HEK293 (cell line): ENCODE results near the gene PHKA2.

ENCODE experiments used
- CTCF ChIA-PET: fragments of 350-600 bp; formaldehyde crosslinking; extraction: SDS; loops from one replicate; lab custom pipeline; 2021; ENCODE audit warnings: antibody characterized with exemption; lab: Yijun Ruan, JAX
- POLR2A ChIA-PET: fragments of 300-600 bp; formaldehyde crosslinking; extraction: SDS; loops from one replicate; lab custom pipeline; 2020; ENCODE audit warnings: antibody characterized with exemption, inconsistent platforms; lab: Yijun Ruan, JAX
- H3K27ac ChIP-seq: fragments of 200-500 bp; sonication (Bioruptor generic); 2 replicates; pipeline ENCODE4 v1.5.1; 2014; ENCODE audit warnings: low read depth, low read length, control low read depth, inconsistent platforms; ENCODE audit errors: extremely low read depth
- H3K36me3 ChIP-seq, 2 experiments: fragments of 200-500 bp in 1 of 2; sonication (Bioruptor generic) in 1 of 2; 1 replicate in 1 of 2; 2 replicates in 1 of 2; pipeline ENCODE4 v1.5.1; 2014 to 2017; ENCODE audit warnings: inconsistent platforms in 2 of 2, low read length in 2 of 2; ENCODE audit not compliant: control insufficient read depth in 2 of 2, insufficient read depth in 1 of 2
- H3K4me1 ChIP-seq: fragments of 200-500 bp; sonication (Bioruptor generic); 2 replicates; pipeline ENCODE4 v1.5.1; 2014; ENCODE audit warnings: mild to moderate bottlenecking, low read length, inconsistent platforms; ENCODE audit not compliant: control insufficient read depth, insufficient read depth
- H3K4me3 ChIP-seq: 2 replicates; pipeline ENCODE4 v1.5.1; 2011; ENCODE audit warnings: low read depth, mild to moderate bottlenecking, control low read depth, low read length, moderate library complexity
- H3K9me3 ChIP-seq: fragments of 200-500 bp; sonication (Bioruptor generic); 2 replicates; pipeline ENCODE4 v1.5.1; 2014; ENCODE audit warnings: low read depth, low read length, inconsistent platforms; ENCODE audit not compliant: control insufficient read depth, insufficient read depth
- ATF2 ChIP-seq: fragments of 450-650 bp; formaldehyde crosslinking; IDR thresholded peaks from 2 replicates; pipeline ENCODE4 v1.5.1; 2016; ENCODE audit warnings: missing biosample characterization, missing genetic modification characterization, low read depth
- BCL11A ChIP-seq: fragments of 450-650 bp; formaldehyde crosslinking; IDR thresholded peaks from 2 replicates; pipeline ENCODE4 v1.5.1; 2016; ENCODE audit warnings: low read depth, missing biosample characterization, missing genetic modification characterization
- ELK4 ChIP-seq: IDR thresholded peaks from 2 replicates; pipeline ENCODE4 v1.6.1; 2011; ENCODE audit warnings: mild to moderate bottlenecking, low read depth, low read length, borderline replicate concordance
- GLI4 ChIP-seq: fragments of 450-650 bp; formaldehyde crosslinking; IDR thresholded peaks from 2 replicates; pipeline ENCODE4 v1.5.1; 2016; ENCODE audit warnings: missing biosample characterization, missing genetic modification characterization
- HOXA7 ChIP-seq: sonication (generic); formaldehyde crosslinking; IDR thresholded peaks from 2 replicates; pipeline ENCODE4 v1.8.1; 2022; ENCODE audit warnings: missing genetic modification reagents, borderline replicate concordance
- HOXC10 ChIP-seq: sonication (generic); formaldehyde crosslinking; IDR thresholded peaks from 2 replicates; pipeline ENCODE4 v1.8.1; 2023; ENCODE audit warnings: mild to moderate bottlenecking, missing genetic modification reagents
- KLF17 ChIP-seq: fragments of 450-650 bp; formaldehyde crosslinking; IDR thresholded peaks from 2 replicates; pipeline ENCODE4 v1.5.1; 2016; ENCODE audit warnings: missing biosample characterization, missing genetic modification characterization
- OSR2 ChIP-seq: fragments of 450-650 bp; formaldehyde crosslinking; IDR thresholded peaks from 2 replicates; pipeline ENCODE4 v1.5.1; 2016; ENCODE audit warnings: missing biosample characterization, missing genetic modification characterization
- PRDM2 ChIP-seq: fragments of 450-650 bp; formaldehyde crosslinking; IDR thresholded peaks from 2 replicates; pipeline ENCODE4 v1.5.1; 2016; ENCODE audit warnings: missing biosample characterization, missing genetic modification characterization, borderline replicate concordance
- REPIN1 ChIP-seq: fragments of 450-650 bp; formaldehyde crosslinking; IDR thresholded peaks from 2 replicates; pipeline ENCODE4 v1.5.1; 2017; ENCODE audit warnings: missing biosample characterization, missing genetic modification characterization, low read depth
- SALL2 ChIP-seq: fragments of 450-650 bp; formaldehyde crosslinking; IDR thresholded peaks from 2 replicates; pipeline ENCODE4 v1.5.0; 2017; ENCODE audit warnings: missing biosample characterization, mild to moderate bottlenecking, missing genetic modification characterization, borderline replicate concordance
- ZBTB6 ChIP-seq: fragments of 450-650 bp; formaldehyde crosslinking; IDR thresholded peaks from 2 replicates; pipeline ENCODE4 v1.5.1; 2017; ENCODE audit warnings: missing biosample characterization, missing genetic modification characterization
- ZEB2 ChIP-seq: fragments of 450-650 bp; formaldehyde crosslinking; IDR thresholded peaks from 2 replicates; pipeline ENCODE4 v1.5.1; 2016; ENCODE audit warnings: missing biosample characterization, missing genetic modification characterization
- ZFP3 ChIP-seq: fragments of 450-650 bp; formaldehyde crosslinking; IDR thresholded peaks from 2 replicates; pipeline ENCODE4 v1.5.1; 2016; ENCODE audit warnings: low read depth, missing biosample characterization, missing genetic modification characterization
- ZNF121 ChIP-seq: fragments of 450-650 bp; formaldehyde crosslinking; IDR thresholded peaks from 2 replicates; pipeline ENCODE4 v1.5.1; 2016; ENCODE audit warnings: missing biosample characterization, missing genetic modification characterization
- ZNF184 ChIP-seq: fragments of 450-650 bp; IDR thresholded peaks from 2 replicates; pipeline ENCODE4 v1.5.1; 2018; ENCODE audit warnings: missing biosample characterization, mild to moderate bottlenecking, missing genetic modification characterization
- ZNF214 ChIP-seq: fragments of 450-650 bp; formaldehyde crosslinking; IDR thresholded peaks from 2 replicates; pipeline ENCODE4 v1.5.1; 2017; ENCODE audit warnings: missing biosample characterization, mild to moderate bottlenecking, missing genetic modification characterization, borderline replicate concordance
- ZNF24 ChIP-seq: fragments of 450-650 bp; formaldehyde crosslinking; IDR thresholded peaks from 2 replicates; pipeline ENCODE4 v1.5.1; 2016; ENCODE audit warnings: missing biosample characterization, missing genetic modification characterization
- ZNF341 ChIP-seq: fragments of 450-650 bp; formaldehyde crosslinking; IDR thresholded peaks from 2 replicates; pipeline ENCODE4; 2016; ENCODE audit warnings: low read depth, missing biosample characterization, missing genetic modification characterization
- ZNF350 ChIP-seq: fragments of 450-650 bp; formaldehyde crosslinking; IDR thresholded peaks from 2 replicates; pipeline ENCODE4 v1.5.0; 2017; ENCODE audit warnings: missing biosample characterization, mild to moderate bottlenecking, missing genetic modification characterization
- ZNF366 ChIP-seq: fragments of 450-650 bp; formaldehyde crosslinking; conservative IDR thresholded peaks from 2 replicates; pipeline ENCODE4 v1.5.1; 2016; ENCODE audit warnings: missing biosample characterization, missing genetic modification characterization
- ZNF433 ChIP-seq: fragments of 450-650 bp; formaldehyde crosslinking; IDR thresholded peaks from 2 replicates; pipeline ENCODE4 v1.5.1; 2016; ENCODE audit warnings: missing biosample characterization, missing genetic modification characterization, low read depth
- ZNF521 ChIP-seq: fragments of 450-650 bp; formaldehyde crosslinking; IDR thresholded peaks from 2 replicates; pipeline ENCODE4 v1.5.1; 2017; ENCODE audit warnings: missing biosample characterization, mild to moderate bottlenecking, missing genetic modification characterization
- ZNF561 ChIP-seq: fragments of 450-650 bp; IDR thresholded peaks from 2 replicates; pipeline ENCODE4 v1.5.1; 2018; ENCODE audit warnings: missing biosample characterization, missing genetic modification characterization, borderline replicate concordance
- ZNF600 ChIP-seq: fragments of 450-650 bp; formaldehyde crosslinking; IDR thresholded peaks from 2 replicates; pipeline ENCODE4 v1.5.1; 2016; ENCODE audit warnings: missing biosample characterization, missing genetic modification characterization
- ZNF707 ChIP-seq: fragments of 450-650 bp; formaldehyde crosslinking; IDR thresholded peaks from 2 replicates; pipeline ENCODE4 v1.5.1; 2016; ENCODE audit warnings: missing biosample characterization, missing genetic modification characterization
- ZNF747 ChIP-seq: fragments of 450-650 bp; formaldehyde crosslinking; IDR thresholded peaks from 2 replicates; pipeline ENCODE4 v1.5.1; 2016; ENCODE audit warnings: missing biosample characterization, missing genetic modification characterization
- ZNF76 ChIP-seq: fragments of 450-650 bp; formaldehyde crosslinking; IDR thresholded peaks from 2 replicates; pipeline ENCODE4; 2016; ENCODE audit warnings: low read depth, missing biosample characterization, missing genetic modification characterization, borderline replicate concordance
- ZSCAN30 ChIP-seq: fragments of 450-650 bp; IDR thresholded peaks from 2 replicates; pipeline ENCODE4 v1.5.1; 2018; ENCODE audit warnings: missing biosample characterization, mild to moderate bottlenecking, missing genetic modification characterization, moderate library complexity

PHKA2 gene

GRCh38 chrX:18893536-18893935 is 90.4 kb downstream of the PHKA2 start (continued):
- TF ChIP-seq PRDM2 (tag by site-specific recombination) (no peak), OSR2 (no peak), BCL11A (no peak), GLI4 (no peak), HOXA7 (CRISPR knock-in tag) (no peak), ZNF747 (tag by site-specific recombination) (no peak), ZNF600 (tag by site-specific recombination) (no peak), ZNF521 (tag by site-specific recombination) (no peak), ZNF24 (tag by site-specific recombination) (no peak), ZEB2 (tag by site-specific recombination) (no peak), ZNF350 (tag by site-specific recombination) (no peak)

- no peak overlapping the region for H3K27ac ChIP-seq
- peaks cover 0 to 33% of the 10 kb centered on the region in 2 experiments; a peak in 1 of 3 replicates for H3K36me3 ChIP-seq
- H3K4me1 ChIP-seq: no peaks in the 10 kb centered on the region
- TF ChIP-seq ZNF561 (tag by site-specific recombination): no peak
- no peak for TF ChIP-seq ZNF366 (tag by site-specific recombination)
- no peak for TF ChIP-seq HOXC10 (CRISPR knock-in tag)
- TF ChIP-seq ZNF433 (tag by site-specific recombination): no peak
- TF ChIP-seq ZNF76: no peak
- no peak for TF ChIP-seq ELK4
- TF ChIP-seq KLF17: no peak
- TF ChIP-seq ZBTB6 (tag by site-specific recombination): no peak
- TF ChIP-seq ZFP3 (tag by site-specific recombination): no peak
- no peak for TF ChIP-seq ZSCAN30 (tag by site-specific recombination)
- no peak for TF ChIP-seq ZNF341 (tag by site-specific recombination)
- TF ChIP-seq ZNF121 (tag by site-specific recombination): no peak
- TF ChIP-seq ZNF214 (tag by site-specific recombination): no peak
- TF ChIP-seq ZNF707 (tag by site-specific recombination): no peak
- no peak for TF ChIP-seq SALL2
- no peak for TF ChIP-seq ATF2 (tag by site-specific recombination)
- TF ChIP-seq ZNF184: no peak
- TF ChIP-seq REPIN1 (tag by site-specific recombination): no peak
- no peaks in the 10 kb centered on the region for H3K9me3 ChIP-seq
- ChIA-PET CTCF (no interaction called here), POLR2A (no interaction called here)
- no peak overlapping the region for H3K4me3 ChIP-seq
Observed at GRCh38 chrX:18892899-18893298, 91.0 kb downstream of the PHKA2 start.
